HFFc6 (cell line): Measurements from ENCODE around the gene CYP2J2. TPM values are rescaled to one million over a fixed set of nuclear protein-coding genes. Genes with fewer than 3 reads are reported as not detected.

ENCODE experiments used
- DNase-seq: peaks from one replicate; pipeline ENCODE4 v3.0.0-alpha.2; 2018
- H3K27ac Mint-ChIP-seq: 2 replicates; pipeline ENCODE4 v1.8.0; 2020; ENCODE audit warnings: mild to moderate bottlenecking, mixed read lengths
- H3K27me3 Mint-ChIP-seq: 2 replicates; pipeline ENCODE4 v1.8.0; 2021; ENCODE audit warnings: mild to moderate bottlenecking, moderate library complexity, mixed read lengths; ENCODE audit not compliant: insufficient read depth
- H3K36me3 Mint-ChIP-seq: 2 replicates; pipeline ENCODE4 v1.8.0; 2021; ENCODE audit warnings: low read depth, mixed read lengths
- H3K4me1 Mint-ChIP-seq: 2 replicates; pipeline ENCODE4 v1.8.0; 2020; ENCODE audit warnings: low read depth, mixed read lengths
- H3K4me3 Mint-ChIP-seq: 2 replicates; pipeline ENCODE4 v1.8.0; 2020; ENCODE audit warnings: mild to moderate bottlenecking, moderate library complexity, mixed read lengths
- H3K9me3 Mint-ChIP-seq: 2 replicates; pipeline ENCODE4 v1.8.0; 2020; ENCODE audit warnings: mild to moderate bottlenecking, mixed read lengths
- CTCF ChIP-seq: fragments of 200-600 bp; sonication (generic); IDR thresholded peaks from 2 replicates; pipeline ENCODE4 v1.5.0; 2021; ENCODE audit warnings: antibody characterized with exemption, mild to moderate bottlenecking
- total RNA-seq, 6 experiments: library from RNA; stranded (reverse); fragmentation: NEBNext Ultra II Directional; extraction: Animal tissue kit (Norgen Biotek cat#: 25700); gene quantifications; 2 replicates in 1 of 6; 3 replicates in 5 of 6; pipeline ENCODE4 v1.2.3, GENCODE V29; 2021

CYP2J2 gene
- total RNA-seq, 6 experiments from 2014 or later = 0.14 TPM; not detected in 4

- H3K4me3 Mint-ChIP-seq = no peak overlapping the region
- H3K9me3 Mint-ChIP-seq = peaks cover 4% of the 10 kb centered on the region; the same call in 1 of the 2 replicates
- H3K27ac Mint-ChIP-seq = no peak overlapping the region
- TF ChIP-seq CTCF = no peak
- no peak for DNase-seq
- no peaks in the 10 kb centered on the region for H3K36me3 Mint-ChIP-seq
- H3K27me3 Mint-ChIP-seq = peaks cover 6% of the 10 kb centered on the region
- no peaks in the 10 kb centered on the region for H3K4me1 Mint-ChIP-seq
Observed at GRCh38 chr1:59878370-59878769, 48.2 kb downstream of the CYP2J2 start.

GRCh38 chr1:59877108-59877682 lies 49.4 kb downstream of the CYP2J2 start:
- no peak overlapping the region for H3K27ac Mint-ChIP-seq
- no peak overlapping the region for H3K4me3 Mint-ChIP-seq
- DNase-seq = no peak
- peaks cover 6% of the 10 kb centered on the region for H3K27me3 Mint-ChIP-seq
- no peaks in the 10 kb centered on the region for H3K36me3 Mint-ChIP-seq
- H3K9me3 Mint-ChIP-seq = peaks cover 4% of the 10 kb centered on the region; the same call in 1 of the 2 replicates
- no peak for TF ChIP-seq CTCF
- H3K4me1 Mint-ChIP-seq = no peaks in the 10 kb centered on the region

GRCh38 chr1:59871746-59872145 lies 54.8 kb downstream of the CYP2J2 start:
- no peak for DNase-seq
- TF ChIP-seq CTCF = no peak
- Mint-ChIP-seq H3K27me3 (peaks cover 8% of the 10 kb centered on the region), H3K27ac (no peak overlapping the region), H3K9me3 (no peaks in the 10 kb centered on the region), H3K36me3 (no peaks in the 10 kb centered on the region), H3K4me1 (no peaks in the 10 kb centered on the region), H3K4me3 (no peak overlapping the region)

- Mint-ChIP-seq H3K27me3 (peaks cover 9% of the 10 kb centered on the region; the same call in 1 of the 2 replicates), H3K9me3 (no peaks in the 10 kb centered on the region), H3K36me3 (no peaks in the 10 kb centered on the region), H3K27ac (no peak overlapping the region), H3K4me3 (no peak overlapping the region), H3K4me1 (no peaks in the 10 kb centered on the region)
- DNase-seq = no peak
- TF ChIP-seq CTCF = no peak
Observed at GRCh38 chr1:59866462-59866861, 60.1 kb downstream of the CYP2J2 start.

- DNase-seq = no peak
- Mint-ChIP-seq H3K36me3 (no peaks in the 10 kb centered on the region), H3K9me3 (no peaks in the 10 kb centered on the region), H3K27me3 (peaks cover 3% of the 10 kb centered on the region), H3K4me1 (no peaks in the 10 kb centered on the region), H3K4me3 (no peak overlapping the region), H3K27ac (no peak overlapping the region)
- TF ChIP-seq CTCF = no peak
Observed at GRCh38 chr1:59857679-59858354, 68.8 kb downstream of the CYP2J2 start.
